GM18951 (cell line): ENCODE measurements around the gene LRRC4C.

Experiments used
- POLR2A ChIP-seq: IDR thresholded peaks from 4 replicates; pipeline ENCODE4 v1.6.1; 2011; ENCODE audit warnings: mild to moderate bottlenecking; ENCODE audit not compliant: insufficient read length, insufficient read depth; ENCODE audit errors: extremely low read depth
- in situ Hi-C: fragments of 300-500 bp; cut with MboI; formaldehyde crosslinking; loops from one replicate; pipeline ENCODE4 v1.12.0; 2022; ENCODE audit warnings: low sequenced_read_pairs, mixed read lengths, inconsistent platforms; ENCODE audit not compliant: unreplicated experiment

LRRC4C gene

DNA sequence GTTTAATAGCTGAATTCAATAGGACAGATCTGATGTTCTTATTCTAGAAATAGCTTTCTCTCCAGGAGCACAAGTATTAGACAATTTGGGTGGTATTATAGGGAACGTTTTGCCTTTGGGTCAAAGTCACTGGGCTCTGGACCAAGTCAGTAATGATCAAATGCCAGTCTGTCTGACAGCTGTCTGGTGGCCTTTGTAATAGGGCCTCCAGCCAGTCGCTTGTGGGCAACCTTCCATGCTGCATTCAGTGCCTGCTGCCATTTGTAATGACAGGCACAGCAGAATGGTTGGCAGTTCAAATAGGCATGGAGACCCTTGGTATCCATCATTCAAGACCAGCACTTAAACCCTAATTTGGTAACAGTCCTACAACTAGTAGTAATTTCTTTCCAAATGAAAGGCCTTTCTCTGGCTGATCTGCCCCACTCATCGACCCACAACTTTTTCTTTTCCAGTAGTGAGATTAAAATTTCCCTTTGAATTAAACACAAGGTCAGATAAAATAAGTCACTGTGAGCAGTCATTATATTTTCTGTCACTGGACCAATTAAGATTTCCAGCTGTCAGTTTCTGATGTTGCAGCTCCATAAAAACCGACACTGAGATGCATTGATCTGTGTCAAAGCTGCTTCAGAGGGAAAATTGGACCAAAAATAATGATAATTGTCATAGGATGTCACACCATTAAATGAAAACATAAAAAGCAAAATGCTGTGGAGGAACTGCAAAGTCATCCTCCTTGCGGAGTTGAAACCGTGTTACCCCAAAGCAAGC is 1038.1 kb downstream of the LRRC4C start:
- in situ Hi-C loops: no loop called here
- no peak for TF ChIP-seq POLR2A

- in situ Hi-C loops: no loop called here
- TF ChIP-seq POLR2A: no peak
Observed at GRCh38 chr11:40417627-40418026, 1041.8 kb downstream of the LRRC4C start.

GRCh38 chr11:40407355-40407754 is 1052.1 kb downstream of the LRRC4C start:
- in situ Hi-C loops: no loop called here
- TF ChIP-seq POLR2A: no peak

DNA sequence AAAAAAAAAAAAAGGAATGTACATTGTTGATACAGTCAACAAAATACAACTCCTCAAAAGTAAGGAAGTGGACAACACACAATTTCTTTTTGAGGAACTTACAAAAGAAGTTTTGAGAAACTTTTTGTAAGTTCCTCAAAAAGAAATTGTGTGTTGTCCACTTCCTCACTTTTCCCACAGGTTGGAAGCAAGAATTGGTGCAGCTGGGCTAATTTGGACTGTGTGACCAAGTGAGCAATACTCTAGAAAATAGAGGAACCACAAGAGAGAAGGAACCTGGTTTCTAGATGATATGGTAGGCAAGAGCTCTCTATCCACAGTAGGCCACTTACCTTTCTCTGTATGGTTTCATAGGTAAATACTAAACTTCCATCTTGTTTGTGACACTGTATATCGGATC is 1053.8 kb downstream of the LRRC4C start:
- in situ Hi-C loops: no loop called here
- no peak for TF ChIP-seq POLR2A

- in situ Hi-C loops: no loop called here
Observed at GRCh38 chr11:40403321-40403720, 1056.1 kb downstream of the LRRC4C start.

GRCh38 chr11:40401132-40401853 is 1058.2 kb downstream of the LRRC4C start:
- in situ Hi-C loops: no loop called here
- TF ChIP-seq POLR2A: no peak

More at GRCh38 chr11:40403321-40403720, 1056.1 kb downstream of the LRRC4C start:
- TF ChIP-seq POLR2A: no peak

GRCh38 chr11:40397141-40397540 is 1062.3 kb downstream of the LRRC4C start:
- no peak for TF ChIP-seq POLR2A
- in situ Hi-C loops: no loop called here

DNA sequence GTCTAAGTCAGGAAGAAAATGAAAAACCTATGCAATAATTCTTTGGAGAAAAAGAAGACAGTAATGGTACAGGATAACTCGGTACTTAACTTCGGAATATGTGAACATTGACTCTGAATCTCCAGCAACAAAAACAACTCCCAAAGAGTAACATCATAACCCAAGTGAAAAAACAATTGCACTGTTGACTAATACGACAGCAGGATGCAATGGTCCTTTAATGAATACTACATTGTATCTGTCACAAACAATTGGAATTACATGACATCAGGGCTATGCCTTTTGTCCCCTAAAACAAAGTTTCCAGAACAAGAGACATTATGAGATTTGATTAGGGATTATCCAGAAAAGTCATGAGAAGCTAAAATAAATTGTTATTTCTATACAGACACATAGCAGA is 1065.9 kb downstream of the LRRC4C start:
- no peak for TF ChIP-seq POLR2A
- in situ Hi-C loops: no loop called here

GRCh38 chr11:40391679-40392078 is 1067.8 kb downstream of the LRRC4C start:
- no peak for TF ChIP-seq POLR2A
- in situ Hi-C loops: no loop called here

DNA sequence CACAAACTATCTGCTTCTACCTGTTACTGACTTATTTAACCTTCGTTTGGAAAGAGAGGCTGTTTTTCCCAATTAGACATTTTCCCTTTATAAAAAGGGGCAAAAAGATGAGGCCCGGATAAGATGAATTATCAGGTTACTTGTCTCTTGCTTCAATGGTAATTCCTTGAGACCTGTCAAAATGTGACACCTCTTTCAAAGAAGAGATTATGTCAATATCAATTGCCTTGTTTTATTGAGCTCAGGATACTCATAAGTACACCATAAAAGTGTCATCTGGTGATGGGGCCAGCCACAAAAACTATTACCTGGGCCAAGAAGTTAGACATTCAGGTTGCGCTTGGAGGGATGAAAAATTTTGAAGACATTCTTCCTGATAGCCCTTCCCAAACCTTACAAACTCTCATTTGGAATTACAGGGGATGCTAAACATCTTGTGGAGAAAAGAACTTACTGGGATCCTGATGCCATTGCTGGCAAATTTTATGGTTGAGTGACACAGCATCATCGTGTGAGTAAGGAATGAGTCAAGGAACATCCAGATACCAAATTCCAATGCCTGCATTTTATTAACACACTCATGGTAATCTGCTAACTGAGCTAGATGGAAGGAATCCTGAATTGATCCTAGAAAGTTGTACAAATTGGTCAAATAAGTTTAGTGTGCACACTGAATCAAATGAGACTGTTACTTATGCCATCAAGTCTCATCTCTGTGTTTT is 1071.2 kb downstream of the LRRC4C start:
- in situ Hi-C loops: no loop called here
- no peak for TF ChIP-seq POLR2A

GRCh38 chr11:40387240-40387980 is 1072.0 kb downstream of the LRRC4C start:
- no peak for TF ChIP-seq POLR2A
- in situ Hi-C loops: no loop called here

DNA sequence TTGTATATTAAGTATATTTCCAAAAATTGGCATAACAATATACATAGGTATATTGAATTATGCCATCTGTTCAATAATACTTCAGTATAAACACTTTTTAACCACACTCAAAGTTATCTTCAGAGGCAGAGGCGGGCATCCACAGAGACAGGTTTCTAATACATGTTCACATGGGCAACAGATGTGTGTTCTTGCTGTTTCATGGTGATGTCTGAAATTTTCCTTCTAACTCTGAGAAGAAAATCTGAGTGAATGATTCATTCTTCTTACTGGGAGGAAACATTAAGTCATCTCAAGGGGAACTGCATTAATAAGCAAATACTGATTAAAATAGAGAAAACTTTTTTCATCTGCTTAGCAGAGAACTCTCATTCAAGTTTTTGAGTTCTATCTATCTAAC is 1074.5 kb downstream of the LRRC4C start:
- TF ChIP-seq POLR2A: no peak
- in situ Hi-C loops: no loop called here

- in situ Hi-C loops: no loop called here
- TF ChIP-seq POLR2A: no peak
Observed at GRCh38 chr11:40381481-40381880, 1078.0 kb downstream of the LRRC4C start.
